ENCODE measurements around the gene ABLIM2.

ABLIM2 gene

GRCh38 chr4:7978489-7978888, 180.1 kb downstream of the ABLIM2 start:
- no peak for DNase-seq (ENCODE audit: low spot score)

DNA sequence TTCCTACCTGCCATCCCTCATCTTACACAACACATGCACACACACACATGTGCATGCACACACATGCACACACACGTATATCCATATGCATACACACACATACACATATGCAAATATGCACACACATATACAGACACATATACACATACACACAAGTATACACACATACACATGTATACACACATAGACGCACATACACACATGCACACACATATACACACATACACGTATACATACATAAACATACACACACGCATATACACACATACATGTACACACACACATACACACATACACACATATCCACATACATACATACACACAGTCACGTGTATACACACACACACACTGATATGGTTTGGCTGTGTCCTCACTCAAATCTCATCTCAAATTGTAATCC, 182.0 kb downstream of the ABLIM2 start:
- DNase-seq (ENCODE audit: low spot score), result no peak

DNA sequence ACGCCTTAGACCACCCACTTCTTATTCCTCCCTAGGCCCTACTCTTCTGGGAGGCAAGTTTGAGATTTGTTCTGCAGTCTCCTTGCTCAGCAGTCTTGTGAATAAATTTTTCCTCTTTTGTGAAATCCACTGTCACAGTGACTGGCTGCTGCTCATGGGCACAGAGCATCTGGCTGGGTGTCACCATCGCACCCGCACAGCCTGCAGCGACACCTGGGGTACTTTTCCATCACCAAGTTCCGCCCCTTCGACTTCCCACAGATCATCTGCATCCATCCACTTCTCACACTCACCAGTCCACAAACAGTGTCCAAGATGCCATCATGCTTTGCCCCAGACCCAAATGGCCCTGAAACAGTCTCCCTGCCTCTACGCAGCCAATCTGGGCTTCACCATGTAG, 182.6 kb downstream of the ABLIM2 start:
- DNase-seq (ENCODE audit: low spot score), result no peak

- DNase-seq (ENCODE audit: low spot score), result no peak
These were observed 184.2 kb downstream of the ABLIM2 start for GRCh38 chr4:7974425-7974824.

DNA sequence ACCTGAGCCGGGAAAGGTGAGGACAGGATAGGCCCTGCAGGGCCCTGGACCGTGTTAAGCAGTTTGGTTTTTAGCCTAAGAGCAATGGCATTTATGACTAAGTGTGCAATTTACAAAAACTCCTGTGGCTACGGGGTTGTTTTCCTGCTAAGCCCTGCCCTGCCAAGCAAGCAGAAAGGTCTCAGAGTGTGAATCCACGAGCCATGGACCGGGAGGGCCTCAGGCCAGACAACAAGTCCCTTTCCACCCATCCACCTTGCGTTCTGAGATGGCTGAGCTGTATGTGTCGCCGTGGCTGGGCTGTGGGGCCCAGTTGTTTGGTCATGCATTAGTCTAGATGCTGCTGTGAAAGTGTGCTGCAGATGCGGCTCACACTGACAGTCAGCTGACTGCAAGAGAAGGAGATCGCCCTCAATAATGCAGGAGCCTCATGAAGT, 185.1 kb downstream of the ABLIM2 start:
- DNase-seq (ENCODE audit: low spot score), result no peak

DNA sequence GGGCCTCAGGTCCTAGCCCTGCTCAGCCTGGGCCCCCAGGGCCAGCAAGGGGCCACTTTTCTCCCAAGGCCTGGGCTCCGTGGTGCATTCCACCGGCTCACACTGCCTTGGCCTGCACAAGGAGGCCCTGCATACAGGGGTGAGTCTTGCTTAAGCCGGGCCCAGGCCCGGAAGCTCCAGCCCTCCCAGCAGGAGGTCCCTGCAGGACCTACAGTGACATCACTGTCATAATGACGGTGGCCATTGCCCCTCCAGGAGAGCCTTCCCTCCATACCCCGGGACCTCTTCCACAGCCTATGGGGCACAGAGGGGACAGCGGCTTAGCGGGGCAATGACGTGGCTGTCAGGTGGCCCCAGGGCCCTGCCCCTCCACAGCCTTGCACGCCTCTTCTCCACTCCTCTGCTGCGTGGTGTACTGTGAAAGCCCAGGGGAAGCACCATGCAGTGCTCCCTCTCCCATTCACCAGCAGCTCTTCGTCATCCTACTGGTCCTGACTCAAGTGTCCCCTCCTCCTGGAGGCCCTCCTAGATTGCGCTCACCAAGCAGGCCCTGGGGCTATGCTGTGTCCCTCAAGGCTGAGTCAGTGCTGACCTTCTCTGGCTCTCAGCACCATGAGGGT, 186.6 kb downstream of the ABLIM2 start:
- no peak for DNase-seq (ENCODE audit: low spot score)

GRCh38 chr4:7971159-7971631, 187.4 kb downstream of the ABLIM2 start:
- DNase-seq (ENCODE audit: low spot score), result no peak

GRCh38 chr4:7970361-7970946, 188.2 kb downstream of the ABLIM2 start:
- DNase-seq (ENCODE audit: low spot score), result no peak

GRCh38 chr4:7968262-7968896, 190.2 kb downstream of the ABLIM2 start:
- DNase-seq (ENCODE audit: low spot score), result no peak

GRCh38 chr4:7967501-7968261, 190.9 kb downstream of the ABLIM2 start:
- peak; percentile 92 for DNase-seq (ENCODE audit: low spot score)

DNA sequence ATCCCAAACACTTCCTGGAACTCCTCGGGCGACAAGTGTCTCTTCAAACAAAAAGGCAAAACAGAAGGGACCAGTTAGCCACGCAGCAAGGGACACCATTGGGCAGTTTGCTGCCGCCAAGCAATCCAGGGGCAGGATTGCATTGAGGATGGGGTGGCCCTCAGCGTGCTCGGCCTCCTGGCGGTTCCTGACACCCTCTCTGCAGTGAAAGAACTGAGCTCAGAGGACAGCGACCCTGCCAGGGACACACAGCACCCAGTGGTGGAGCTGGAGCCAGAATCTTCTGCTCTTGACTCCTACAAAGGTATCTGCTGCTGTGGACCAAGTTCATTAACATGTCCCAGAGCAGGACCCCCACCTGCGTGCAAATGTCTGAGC, 191.6 kb downstream of the ABLIM2 start:
- no peak for DNase-seq (ENCODE audit: low spot score)

- DNase-seq (ENCODE audit: low spot score), result no peak
These were observed 192.1 kb downstream of the ABLIM2 start for GRCh38 chr4:7966281-7967062.

DNA sequence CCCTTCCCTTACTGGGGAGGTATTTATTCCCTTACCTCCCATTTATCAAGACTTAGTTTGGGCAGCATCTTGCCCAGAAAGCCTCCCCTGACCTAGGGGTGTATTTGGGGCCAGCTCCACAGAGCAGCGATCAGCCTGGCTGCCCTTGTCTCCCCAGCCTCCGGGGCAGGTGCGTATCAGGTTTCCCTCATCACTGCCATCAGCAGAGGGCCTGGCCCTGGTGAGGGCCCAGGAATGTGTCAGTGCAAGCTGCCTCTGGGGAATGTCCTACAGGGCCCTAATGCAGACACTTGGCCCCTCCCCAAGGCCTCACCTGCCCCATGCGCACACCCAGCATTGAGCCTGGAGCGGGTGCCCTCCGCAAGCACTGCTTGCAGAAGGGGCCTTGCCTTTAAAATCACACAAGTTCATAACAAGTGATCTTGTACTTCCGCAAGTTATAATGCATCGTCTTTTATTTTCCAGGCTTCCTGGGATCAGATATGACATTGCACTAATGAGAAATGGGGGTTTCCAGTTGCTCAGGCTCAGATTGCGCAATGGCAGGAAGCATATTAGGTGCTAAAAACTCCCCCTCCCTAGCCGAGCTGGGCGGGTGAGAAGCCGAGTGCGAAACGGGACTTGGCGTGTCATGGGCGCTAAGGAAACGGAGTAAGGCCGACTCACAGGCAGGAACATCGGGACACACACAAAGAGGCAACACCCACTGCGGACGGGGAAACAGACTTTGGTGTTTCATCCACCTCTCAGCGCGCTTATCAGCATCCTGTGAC, 193.5 kb downstream of the ABLIM2 start:
- no peak for DNase-seq (ENCODE audit: low spot score)

DNA sequence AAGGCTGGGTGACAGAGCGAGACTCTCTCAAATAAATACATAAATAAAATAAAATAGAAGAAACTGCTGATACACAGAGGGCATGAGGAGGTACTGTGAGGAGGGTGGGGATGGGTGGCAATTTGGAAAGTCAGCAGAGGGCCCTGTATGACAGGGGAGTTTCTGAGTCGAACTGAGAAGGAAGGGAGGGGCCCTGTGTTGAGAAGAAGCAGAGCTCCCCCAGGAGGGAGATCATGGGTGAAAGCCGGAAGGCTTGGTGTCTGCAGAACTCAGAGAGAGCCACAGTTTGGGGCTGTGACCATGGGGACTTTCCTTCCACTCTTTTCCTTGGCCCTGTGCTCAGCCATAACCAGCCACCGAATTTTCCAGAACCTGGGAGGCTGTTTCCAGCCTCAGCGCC, 194.2 kb downstream of the ABLIM2 start:
- DNase-seq (ENCODE audit: low spot score), result no peak

DNA sequence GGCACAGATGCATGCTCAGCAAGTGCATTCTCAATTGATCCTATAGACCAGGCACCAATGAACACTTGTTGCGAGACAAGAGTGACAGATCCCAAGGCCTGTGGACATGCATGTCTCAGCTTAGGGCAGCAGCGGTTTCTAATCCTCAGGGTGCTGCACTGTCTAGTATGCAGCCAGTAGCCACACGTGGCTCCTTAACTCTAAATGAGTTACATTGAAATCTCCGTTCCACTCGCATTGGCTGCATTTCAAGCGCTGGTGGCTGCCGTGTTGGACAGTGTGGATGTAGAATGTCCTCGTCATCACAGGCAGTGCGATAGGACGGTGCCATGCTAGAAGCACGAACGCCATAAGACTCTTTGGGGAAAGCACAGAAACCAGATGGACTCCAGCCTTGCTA, 194.9 kb downstream of the ABLIM2 start:
- no peak for DNase-seq (ENCODE audit: low spot score)

DNA sequence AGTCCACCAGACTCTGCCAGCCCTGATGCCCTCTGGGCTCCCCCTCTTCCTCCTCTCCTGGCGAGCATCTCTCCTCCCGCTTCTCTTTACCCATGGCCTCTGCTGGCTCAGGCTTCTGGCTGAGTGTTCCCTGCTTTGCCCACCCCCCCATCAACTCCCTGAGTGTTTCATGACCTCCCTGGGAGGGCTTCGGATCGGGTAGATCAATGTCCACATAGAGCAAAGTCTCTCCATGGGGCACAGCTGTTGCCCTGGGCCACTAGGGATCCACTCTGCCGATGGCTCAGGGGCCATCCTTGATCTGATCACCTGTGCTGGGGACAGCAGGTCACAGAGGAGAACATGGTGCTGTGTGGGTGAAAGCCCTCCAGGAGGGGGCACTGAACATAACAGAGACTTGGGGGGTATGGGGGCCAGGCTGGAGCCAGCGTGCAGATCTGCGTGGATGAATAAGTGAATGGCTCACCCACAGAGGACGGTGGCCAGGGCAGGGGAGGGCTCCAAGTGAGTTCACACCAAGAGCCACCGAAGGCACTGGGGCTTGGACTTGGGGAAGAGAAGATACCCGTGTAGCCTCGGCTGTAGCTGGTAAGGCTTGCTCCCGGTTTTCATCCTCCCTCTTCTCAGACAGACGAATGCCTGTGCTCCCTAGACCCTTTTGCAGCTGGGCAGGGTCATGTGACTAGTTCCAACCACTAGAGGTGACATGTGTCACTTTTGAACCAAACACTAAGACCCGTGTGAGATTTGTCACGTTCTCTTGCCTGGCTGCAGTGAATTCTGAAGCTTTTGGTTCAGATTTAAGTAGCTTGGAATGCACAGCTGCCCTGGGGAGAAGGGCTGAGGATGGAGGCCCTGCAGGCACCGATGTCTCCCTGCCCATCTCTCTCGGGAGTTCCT, 195.8 kb downstream of the ABLIM2 start:
- DNase-seq (ENCODE audit: low spot score), result no peak

DNA sequence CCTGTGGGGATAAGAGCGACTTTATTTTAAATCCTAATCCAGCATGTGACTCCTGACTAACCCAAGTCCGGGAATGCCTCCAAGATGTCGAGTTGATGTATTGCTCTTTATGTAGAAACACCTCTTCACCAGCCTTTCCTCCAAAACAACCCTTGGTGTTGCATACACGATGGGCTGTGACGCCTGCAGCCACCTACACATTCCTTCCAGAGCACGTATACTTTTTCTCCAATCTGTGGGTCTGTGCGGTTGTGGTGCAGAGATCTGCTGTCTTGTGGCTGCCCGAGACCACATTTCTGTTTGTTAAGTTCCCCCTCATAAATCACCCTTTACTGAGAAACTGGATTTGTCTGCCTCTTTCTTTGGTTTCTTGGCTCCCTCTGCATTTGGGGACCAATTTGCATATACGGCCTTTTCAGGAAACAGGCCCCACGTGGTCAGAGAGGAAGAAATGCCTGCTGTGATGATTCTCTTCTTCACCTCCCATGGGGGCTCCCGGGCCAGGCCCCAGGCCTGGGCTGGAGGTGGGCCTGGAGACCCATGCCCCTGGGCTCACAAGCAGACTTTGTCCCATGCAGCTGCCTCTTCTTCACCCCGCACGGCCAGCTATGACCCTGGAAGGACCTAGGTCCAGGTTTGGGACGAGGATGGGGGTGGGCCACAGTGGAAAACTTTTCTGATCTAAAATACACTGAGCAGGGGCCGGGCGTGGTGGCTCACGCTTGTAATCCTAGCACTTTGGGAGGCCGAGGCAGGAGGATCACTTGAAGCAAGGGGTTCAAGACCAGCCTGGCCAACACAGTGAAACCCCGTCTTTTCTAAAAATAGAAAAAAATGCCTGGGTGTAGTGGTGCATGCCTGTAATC, 197.6 kb downstream of the ABLIM2 start:
- no peak for DNase-seq (ENCODE audit: low spot score)

- DNase-seq (ENCODE audit: low spot score), result no peak
These were observed 198.4 kb downstream of the ABLIM2 start for GRCh38 chr4:7960017-7960789.
